Stimulated activated naive CD4-positive, alpha-beta T cell (primary cell): Measurements from ENCODE around the gene PROSER1.
"Not testable (repeated sequence)": the region's sequence is repeated elsewhere in the genome, so short reads cannot be mapped to it uniquely, and the experiment has no call there.

Experiments used
- DNase-seq, 6 experiments: peaks; one replicate each; lab custom pipeline; 2025; lab: John Stamatoyannopoulos, UW

PROSER1 gene

DNA sequence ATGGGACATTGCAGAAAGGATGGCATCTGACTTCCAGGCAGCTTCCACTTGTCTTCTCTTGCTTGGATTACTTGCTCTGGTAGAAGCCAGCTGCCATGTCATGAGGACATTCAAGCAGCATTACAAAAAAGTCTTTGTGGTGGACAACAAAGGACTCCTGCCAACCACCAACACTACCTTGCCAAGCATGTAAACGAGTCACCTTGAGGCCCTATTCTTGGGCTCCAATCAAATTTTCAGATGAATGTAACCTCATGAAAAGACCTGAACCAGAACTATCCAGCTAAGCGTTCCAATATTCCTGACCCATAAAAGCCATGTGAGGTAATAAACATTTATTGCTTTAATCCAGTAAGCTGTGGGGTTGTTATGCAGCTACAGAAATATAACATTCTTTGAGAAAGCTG is 12.5 kb downstream of the PROSER1 start:
- DNase-seq = no peak

DNA sequence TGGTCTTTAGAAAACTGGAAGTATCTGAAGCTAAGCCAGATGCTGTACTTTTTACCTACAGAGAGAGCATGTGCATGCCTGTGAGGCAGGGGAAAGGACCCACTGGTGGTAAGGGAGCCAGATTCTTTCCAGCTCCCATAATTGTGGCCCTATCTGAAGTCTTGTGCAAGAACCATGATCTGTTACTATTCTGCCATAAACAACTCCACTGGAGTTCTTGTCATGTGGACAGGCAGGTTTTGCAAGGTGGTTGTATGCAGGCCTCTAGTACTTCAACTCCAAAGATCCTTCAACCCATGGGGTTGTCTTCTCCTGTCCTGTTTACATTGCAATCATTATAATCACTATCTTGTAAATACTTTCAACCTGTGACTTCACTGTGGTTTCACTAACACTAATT is 14.1 kb downstream of the PROSER1 start:
- no peak for DNase-seq

DNA sequence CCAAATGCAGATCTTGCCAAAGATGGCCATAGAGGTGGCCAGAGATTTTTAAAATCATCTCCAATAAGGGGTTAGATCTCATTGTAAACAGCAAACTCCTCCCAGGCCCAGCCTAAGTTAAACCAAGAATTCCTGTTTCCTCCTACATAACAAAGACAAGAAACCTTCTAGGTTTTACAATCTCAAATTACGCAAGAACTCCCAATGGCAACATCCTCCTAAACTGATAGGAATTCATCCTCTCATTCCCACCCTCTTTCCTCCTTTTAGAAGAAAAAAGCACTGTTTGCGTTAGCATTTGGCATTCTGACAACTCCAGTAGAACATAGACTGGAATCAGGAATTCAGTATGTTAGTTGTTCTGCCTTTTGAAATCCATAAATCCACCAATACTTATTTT is 14.6 kb downstream of the PROSER1 start:
- DNase-seq = no peak

DNA sequence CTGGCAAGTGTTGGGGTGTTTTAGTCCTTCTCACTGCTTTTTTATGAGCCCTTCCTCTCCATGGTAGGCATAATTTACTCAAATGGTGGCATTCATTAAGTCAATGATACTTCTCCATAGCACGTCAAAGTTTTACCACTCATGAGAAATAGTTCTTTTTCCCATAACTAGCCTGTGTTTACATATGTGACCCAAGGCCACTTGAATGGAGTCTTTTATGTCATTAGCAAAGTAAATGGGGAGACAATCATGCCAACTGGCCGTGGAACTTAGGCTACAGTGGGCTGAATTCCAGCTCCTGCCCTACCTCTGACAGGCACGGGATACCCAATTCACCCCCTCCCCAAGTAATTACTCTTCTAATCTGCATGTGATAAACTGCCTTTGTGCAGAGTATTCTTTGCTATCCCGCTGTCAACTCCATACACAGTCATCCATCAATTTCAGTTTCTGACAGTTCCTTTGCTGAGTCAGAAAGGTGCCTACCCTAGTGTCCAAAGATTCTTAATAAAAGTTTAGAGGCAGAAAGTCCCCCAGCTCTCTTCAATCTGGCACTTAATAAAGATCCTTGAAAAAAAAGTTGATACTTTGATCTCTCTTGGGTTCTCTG is 16.9 kb downstream of the PROSER1 start:
- DNase-seq = no peak

DNA sequence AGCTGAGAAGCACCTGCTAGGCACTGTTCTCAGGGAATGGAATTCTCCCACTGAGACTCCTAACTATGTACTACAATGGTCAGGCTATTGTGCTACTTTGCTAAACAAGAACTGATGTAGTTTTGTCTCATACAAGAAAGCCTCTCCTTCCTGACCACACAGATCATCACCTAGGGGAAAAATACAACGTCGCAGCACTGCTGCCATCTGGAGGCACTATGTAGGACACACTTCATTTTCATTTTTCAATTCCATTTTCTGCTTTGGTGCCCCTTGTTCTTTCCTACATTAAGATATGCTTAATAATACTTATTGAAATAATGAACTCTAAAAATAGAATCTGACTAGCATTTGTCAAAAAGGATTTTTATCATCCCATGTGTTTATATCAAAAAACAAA is 21.1 kb downstream of the PROSER1 start:
- DNase-seq = no peak

DNA sequence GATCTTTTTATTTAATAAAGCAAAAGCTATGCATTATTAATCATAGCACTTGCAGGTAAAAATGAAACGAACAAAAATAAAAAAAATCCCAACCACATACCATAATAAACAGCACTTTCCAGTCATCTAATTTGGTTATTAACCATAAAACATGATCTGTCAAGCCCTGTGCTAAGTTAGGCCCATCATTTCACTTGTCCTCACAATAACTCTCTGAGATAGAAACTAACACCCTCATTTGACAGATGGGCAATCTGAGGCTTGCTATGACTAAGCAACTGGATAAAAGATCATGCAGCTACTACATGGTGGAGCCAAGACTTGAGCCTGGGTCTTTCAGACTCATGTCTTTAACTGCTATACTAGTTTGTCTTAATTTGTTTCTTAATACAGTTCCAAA is 21.8 kb downstream of the PROSER1 start:
- no peak for DNase-seq

DNA sequence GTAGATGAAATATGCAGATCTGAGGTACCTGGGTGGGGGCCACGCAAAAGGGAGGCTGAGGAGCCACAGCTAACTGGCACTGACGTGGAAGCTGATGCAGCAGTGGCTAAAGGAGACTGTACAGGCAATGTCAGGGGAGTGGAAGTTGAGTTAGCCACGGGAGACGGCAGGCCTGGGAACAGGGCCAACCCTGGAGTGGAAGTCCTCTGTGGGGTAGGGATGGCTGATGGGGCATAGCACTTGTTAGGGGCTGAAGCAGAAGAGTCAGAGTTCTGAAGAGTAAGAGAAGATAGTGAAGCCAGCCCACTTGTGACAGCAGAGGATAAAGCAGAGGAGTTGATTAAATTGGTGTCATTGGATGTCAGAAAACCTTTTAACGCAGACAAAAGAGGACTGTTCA is 24.4 kb downstream of the PROSER1 start:
- no peak for DNase-seq

DNA sequence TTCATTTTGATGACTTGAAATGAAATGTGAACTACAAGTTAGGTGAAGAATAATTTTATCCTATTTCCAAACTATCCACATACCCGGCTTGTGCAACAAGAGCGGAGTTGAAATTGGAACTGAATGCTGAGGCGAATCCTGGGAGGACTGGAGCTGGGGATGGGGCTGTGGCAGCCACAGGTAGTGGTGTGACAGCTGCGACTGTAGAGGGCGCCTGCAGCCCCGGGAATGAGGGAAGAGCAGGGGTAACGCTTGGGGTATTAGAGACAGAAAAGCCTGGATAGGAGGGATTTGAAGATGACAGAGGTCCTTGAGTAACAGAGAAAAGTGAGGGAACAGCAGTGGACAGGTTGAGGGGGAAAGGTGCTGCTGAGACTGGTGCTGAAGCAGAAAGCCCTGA is 25.3 kb downstream of the PROSER1 start:
- no peak for DNase-seq

DNA sequence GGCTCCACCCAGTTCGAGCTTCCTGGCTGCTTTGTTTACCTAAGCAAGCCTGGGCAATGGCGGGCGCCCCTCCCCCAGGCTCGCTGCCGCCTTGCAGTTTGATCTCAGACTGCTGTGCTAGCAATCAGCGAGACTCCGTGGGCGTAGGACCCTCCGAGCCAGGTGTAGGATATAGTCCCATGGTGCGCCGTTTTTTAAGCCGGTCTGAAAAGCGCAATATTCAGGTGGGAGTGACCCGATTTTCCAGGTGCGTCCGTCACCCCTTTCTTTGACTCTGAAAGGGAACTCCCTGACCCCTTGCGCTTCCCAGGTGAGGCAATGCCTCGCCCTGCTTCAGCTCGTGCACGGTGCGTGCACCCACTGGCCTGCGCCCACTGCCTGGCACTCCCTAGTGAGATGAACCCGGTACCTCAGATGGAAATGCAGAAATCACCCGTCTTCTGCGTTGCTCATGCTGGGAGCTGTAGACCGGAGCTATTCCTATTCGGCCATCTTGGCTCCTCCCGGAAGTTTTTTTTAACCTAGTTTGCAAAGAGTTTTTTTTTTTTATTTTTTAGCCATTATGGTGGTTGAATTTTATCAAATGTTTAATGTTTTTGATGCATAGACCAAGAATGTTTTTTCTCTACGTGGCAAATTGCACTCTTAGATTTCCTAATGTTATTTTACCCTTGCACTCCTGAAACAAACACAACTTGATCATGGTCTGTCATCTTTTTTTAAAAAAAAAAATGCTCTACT is 31.3 kb downstream of the PROSER1 start:
- DNase-seq = not testable (repeated sequence)

DNA sequence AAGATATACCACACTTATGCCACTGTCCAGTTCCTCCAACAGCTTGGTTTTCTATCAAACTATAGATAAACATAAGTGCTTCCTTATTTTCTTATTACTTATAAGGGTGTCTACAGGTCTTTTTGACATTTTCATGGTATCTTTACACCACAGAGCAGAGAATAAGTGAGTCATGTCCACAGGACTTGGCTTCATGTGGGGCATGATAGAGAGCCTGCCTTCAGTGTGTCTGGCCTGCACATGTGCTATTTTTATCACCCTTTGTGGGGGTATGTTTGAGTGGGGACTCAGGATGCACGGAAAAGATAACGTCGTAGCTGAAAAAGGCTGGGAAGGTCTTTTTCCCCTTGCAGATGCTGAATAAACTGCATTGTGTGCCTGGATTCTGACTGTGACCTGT is 39.1 kb downstream of the PROSER1 start:
- no peak for DNase-seq

DNA sequence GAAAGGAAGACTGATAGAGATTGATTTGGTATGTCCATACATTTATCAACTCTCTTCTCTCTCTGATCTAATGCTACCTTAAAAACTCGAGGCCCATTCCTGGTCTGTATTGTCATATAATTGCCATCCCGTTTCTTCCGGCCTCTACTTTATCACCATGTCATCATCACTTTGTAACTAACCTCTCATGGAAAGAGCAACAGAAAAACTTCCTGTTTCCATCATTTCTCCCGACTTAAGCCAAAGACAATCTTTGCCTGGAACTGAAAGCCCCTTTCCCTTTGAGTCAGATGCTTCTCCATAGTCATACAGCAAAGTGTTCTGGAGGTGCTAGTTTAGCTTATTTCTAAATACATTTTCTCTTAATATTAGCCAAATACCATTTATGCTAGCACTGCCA is 44.5 kb downstream of the PROSER1 start:
- DNase-seq = no peak

DNA sequence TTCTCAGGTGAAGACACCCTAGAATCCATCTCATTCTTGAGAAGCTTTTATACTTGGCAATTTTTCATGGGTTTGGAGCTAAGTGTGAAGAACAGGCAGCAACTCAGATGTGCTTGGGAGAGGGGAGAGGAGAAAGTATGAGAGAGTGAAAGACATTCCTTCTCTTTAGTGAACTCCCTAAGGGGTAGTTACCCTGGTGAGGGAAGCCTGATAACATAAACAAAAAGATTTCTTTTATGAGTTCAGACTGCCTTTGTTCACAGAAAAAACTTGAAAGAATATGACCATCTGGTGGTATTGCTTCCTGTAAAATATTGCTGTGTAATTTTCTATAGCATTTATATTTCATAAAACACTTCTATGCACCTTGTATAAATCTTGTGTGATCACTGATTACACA is 47.2 kb downstream of the PROSER1 start, which contains the start of gene STOML3:
STOML3 (minus strand) TSS at position 139 of the 400 bp plus-strand sequence; CDS start at position 29, 110 bp downstream.
- DNase-seq = no peak

DNA sequence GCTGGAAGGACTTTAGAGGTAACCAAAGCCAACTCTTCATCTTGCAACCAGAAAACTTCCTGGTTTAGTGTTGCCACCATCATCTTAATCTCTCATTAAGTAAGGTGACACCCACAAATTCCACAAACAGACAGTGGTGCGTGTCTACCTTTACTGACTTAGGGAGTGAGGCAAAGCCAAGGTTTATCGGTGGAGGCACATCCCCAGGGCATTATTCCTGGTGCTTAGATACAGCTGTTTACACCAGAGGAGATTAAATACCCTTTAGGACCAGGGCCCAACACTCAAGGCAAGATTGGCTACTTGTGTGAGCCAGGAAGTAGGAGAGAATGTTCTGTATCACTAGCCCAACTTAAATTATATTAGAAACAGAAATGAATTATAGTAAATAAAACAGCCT is 56.8 kb downstream of the PROSER1 start:
- no peak for DNase-seq

DNA sequence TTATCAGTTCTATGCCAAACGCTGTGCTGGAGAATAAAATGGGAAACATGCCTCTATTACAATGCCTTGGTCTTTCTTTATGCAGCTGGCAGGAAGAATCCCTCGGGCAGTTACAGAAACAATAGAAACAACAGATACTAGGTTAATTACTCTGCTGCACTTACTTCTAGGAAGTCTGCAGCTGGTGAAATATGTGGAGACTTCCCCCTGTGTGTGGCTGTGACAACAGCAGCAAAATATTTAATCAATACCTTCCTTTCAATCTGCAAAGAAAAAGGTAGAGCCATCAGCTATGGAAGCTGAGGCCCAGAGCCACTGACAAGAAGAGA is 57.2 kb downstream of the PROSER1 start:
- DNase-seq = no peak

DNA sequence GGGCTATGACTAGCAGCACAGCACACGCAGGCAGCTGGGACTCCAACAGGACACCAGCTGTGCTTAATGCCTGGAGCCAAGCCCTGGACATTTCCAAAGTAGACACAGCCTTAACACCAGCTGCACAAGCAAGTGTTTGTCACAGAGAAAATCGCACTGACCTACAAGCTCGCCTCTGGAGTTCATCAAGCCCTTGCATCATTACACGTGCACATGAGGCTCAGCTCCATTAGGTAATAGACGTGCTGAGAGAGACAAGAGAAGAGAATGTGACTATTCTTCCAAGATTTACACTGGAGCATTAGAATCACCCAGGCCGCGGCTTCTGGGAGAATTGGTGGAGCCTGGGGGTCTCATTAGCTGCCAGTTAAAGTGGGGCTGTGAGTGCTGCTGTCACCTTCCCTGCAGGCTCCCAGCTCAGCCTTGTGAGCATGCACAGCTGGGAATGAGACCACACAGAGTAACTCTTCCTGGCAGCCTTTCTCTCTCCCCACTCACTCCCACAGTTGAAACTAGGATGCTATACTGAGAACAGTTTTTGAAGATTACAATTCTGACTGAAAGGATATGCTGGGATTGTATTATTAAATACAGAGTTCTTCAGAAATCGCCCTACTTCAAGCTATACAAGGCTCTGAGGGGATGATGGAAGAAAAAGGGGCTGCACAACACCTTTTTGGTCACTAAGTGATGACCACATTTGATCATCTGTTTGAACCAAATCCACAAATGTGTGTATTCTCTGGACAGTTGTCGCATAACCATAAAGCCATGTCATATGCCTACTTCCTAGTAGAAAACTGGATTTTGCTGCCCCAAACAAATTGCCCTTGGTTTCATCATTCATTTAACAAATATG is 57.8 kb downstream of the PROSER1 start:
- DNase-seq = no peak

DNA sequence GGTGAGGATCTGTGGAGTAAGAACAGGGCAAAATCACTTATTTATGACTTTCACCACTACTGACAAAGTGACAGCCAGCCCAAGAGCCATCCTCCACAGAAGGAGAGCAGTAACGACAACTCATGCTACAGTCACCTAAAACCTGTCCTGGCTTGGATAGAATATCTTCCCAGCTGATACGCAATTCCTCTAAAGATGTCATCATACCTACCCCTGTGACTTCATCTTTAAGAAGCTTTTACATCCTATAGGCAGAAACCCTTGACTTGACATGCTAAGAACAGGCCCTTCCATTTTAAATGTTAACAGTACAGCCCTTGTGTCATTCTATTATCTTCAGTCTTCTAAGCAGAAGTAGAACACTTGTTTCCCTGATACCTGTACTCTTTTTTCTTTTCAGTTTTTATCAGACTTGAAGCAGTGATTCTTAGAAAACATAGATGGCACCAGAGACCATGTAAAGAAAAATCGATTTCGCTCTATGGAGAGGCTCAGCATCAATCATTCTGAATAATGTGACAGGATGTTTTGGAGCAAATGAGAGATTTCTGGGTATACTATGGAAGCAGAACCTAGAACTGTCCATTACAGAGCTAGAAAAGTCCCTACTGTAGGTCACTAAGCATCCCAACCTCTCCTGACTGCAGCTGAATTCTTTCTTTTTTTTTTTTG is 67.4 kb downstream of the PROSER1 start:
- DNase-seq = no peak

DNA sequence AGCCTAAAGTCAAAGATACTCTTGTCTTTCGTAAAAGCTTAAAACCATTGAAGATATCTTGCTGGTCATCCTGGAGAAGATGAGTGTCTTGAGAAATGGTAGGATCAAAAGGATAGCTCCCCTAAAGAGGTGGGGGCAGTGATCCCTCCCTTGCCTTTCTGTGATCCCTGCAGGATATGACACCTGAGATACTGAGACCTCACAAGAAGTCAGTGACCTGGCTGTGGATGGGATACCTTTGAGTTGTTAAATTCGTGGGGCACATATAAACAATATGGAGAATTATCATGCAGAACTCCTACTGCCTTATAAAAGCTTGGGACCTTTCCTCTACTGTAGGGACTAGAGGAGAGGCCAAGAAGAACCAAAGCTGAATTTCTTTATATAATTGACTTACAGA is 68.7 kb downstream of the PROSER1 start:
- no peak for DNase-seq

DNA sequence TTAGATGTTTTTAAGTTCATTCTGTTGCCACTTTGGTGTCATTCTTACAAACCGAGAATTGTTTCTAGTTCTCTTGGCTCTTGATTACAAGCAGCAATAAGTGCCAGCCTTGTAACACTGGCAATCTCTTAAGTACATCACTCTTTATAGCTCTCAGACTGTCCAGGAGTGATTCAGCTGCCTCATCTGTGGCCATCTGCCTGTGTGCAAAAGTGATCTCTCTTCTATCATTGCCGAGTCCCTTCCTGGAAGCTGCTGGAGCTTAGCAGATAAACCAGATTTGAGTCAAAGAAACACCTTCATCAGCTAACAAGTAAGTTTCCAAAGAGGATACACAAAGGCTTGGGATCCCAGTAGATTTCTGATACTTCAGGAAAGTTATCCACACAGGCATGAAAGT is 70.4 kb downstream of the PROSER1 start:
- no peak for DNase-seq

DNA sequence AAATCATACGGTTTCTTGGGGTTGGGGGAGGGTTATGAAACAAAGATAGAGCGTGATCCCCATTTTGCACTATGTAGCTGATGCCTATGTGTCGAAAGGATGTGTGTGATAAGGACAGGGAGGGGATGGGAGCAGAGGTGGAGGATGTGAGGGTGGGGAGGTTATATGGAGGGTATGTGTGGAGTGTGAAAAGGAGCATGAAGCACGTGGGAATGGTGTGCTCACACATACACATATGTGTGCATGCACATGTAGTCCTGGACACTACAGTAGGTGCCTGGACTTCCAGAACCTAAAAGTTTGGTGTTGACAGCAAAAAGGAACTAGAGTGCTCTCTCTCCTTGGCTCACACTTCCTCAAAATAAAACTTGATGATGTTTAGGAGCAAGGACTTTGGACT is 72.6 kb downstream of the PROSER1 start:
- DNase-seq = no peak

DNA sequence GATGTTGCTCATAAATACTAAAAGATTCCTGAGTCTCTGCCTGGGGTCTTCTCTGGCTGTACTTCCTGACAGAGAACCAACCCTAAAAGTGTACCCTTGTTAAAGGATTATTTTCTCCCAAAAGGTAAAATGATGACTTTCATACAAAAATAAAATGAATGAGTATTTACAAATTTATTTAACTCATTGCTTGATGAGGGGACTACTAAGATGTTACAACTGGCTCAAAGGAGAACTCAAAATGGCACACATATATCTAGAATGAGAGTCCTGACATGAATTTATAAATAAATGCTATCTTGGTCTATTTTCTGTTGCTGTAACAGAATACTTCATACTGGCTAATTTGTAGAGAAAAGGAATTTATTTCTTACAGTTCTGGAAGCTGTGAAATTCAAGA is 77.7 kb downstream of the PROSER1 start:
- DNase-seq = no peak
